Measurements from ENCODE around the gene SLC47A1.
"Not testable (repeated sequence)": the region's sequence is repeated elsewhere in the genome, so short reads cannot be mapped to it uniquely, and the experiment has no call there.

GRCh38 chr17:19519388-19520291 is 14.0 kb upstream of the SLC47A1 start:
- not testable (repeated sequence) for TF ChIP-seq CTCF (IDR thresholded peaks at IDR 0.05; ENCODE audit: low read depth, low read length, missing input control); YY1 (IDR thresholded peaks at IDR 0.05); RAD21 (IDR thresholded peaks at IDR 0.05); ZBTB33 (IDR thresholded peaks at IDR 0.05); MAX (IDR thresholded peaks at IDR 0.05); JUND (IDR thresholded peaks at IDR 0.05)
